IMR-90 (cell line): ENCODE results near the gene LAIR1. TPM values are rescaled to one million over a fixed set of nuclear protein-coding genes. Genes with fewer than 3 reads are reported as not detected.

Source experiments
- ATAC-seq: fragments of 200-7000 bp; cut with Tn5 transposase; 2 replicates; pipeline ENCODE4 v1.9.1; 2020; ENCODE audit warnings: low read depth, mild to moderate bottlenecking, moderate library complexity
- BruUV-seq: library from RNA; stranded (reverse); fragments of 400-500 nt; replicated peaks from 2 replicates; lab custom pipeline; 2021; lab: Mats Ljungman, UMichigan
- CTCF ChIA-PET: fragments of 300-600 bp; formaldehyde crosslinking; extraction: SDS; loops from one replicate; lab custom pipeline; 2021; ENCODE audit warnings: antibody characterized with exemption; lab: Yijun Ruan, JAX
- POLR2A ChIA-PET: fragments of 300-600 bp; sonication (Branson Sonifier 250); formaldehyde crosslinking; loops from one replicate; lab custom pipeline; 2022; ENCODE audit warnings: antibody characterized with exemption; ENCODE audit not compliant: unreplicated experiment; lab: Charles Lee
- DNase-seq: peaks from one replicate; pipeline ENCODE4 v3.0.0; 2013
- H2AFZ ChIP-seq: replicated peaks from 2 replicates; pipeline ENCODE3; 2013; ENCODE audit warnings: low read length, mild to moderate bottlenecking; ENCODE audit not compliant: poor library complexity
- H2AK5ac ChIP-seq: 2 replicates; pipeline ENCODE4 v1.6.1; 2013; ENCODE audit warnings: low read depth, low read length, inconsistent platforms
- H2AK9ac ChIP-seq: replicated peaks from 2 replicates; pipeline ENCODE3; 2013; ENCODE audit warnings: mild to moderate bottlenecking, low read depth, low read length, moderate library complexity; ENCODE audit not compliant: poor library complexity
- H2BK120ac ChIP-seq: 2 replicates; pipeline ENCODE4 v1.6.1; 2013; ENCODE audit warnings: low read depth, low read length, inconsistent platforms
- H2BK15ac ChIP-seq: 3 replicates; pipeline ENCODE4 v1.6.1; 2013; ENCODE audit warnings: low read depth, low read length, inconsistent platforms
- H2BK20ac ChIP-seq: 2 replicates; pipeline ENCODE4 v1.6.1; 2013; ENCODE audit warnings: low read depth, mild to moderate bottlenecking, inconsistent platforms, low read length, moderate library complexity
- H2BK5ac ChIP-seq: 2 replicates; pipeline ENCODE4 v1.6.1; 2013; ENCODE audit warnings: mild to moderate bottlenecking, low read depth, low read length, inconsistent platforms; ENCODE audit not compliant: poor library complexity, severe bottlenecking
- H3K14ac ChIP-seq: replicated peaks from 2 replicates; pipeline ENCODE4 v1.6.1; 2013; ENCODE audit warnings: low read depth, low read length, inconsistent platforms
- H3K18ac ChIP-seq: 2 replicates; pipeline ENCODE4 v1.6.1; 2013; ENCODE audit warnings: low read depth, low read length, control low read depth
- H3K23ac ChIP-seq: 2 replicates; pipeline ENCODE4 v1.6.1; 2013; ENCODE audit warnings: low read depth, low read length, inconsistent platforms
- H3K27ac ChIP-seq: 2 replicates; pipeline ENCODE4 v1.5.1; 2013; ENCODE audit warnings: mild to moderate bottlenecking, control low read depth, low read length; ENCODE audit not compliant: insufficient read depth
- H3K27me3 ChIP-seq: 2 replicates; pipeline ENCODE4 v1.6.1; 2013; ENCODE audit warnings: low read length; ENCODE audit not compliant: control insufficient read depth, insufficient read depth
- H3K36me3 ChIP-seq: 2 replicates; pipeline ENCODE4 v1.6.1; 2013; ENCODE audit warnings: low read length, mixed read lengths; ENCODE audit not compliant: control insufficient read depth, insufficient read depth
- H3K4ac ChIP-seq: 2 replicates; pipeline ENCODE4 v1.6.1; 2013; ENCODE audit warnings: low read depth, low read length, inconsistent platforms
- H3K4me1 ChIP-seq: 2 replicates; pipeline ENCODE4 v1.6.1; 2013; ENCODE audit warnings: low read length, mixed read lengths; ENCODE audit not compliant: control insufficient read depth, insufficient read depth
- H3K4me2 ChIP-seq: 2 replicates; pipeline ENCODE4 v1.6.1; 2013; ENCODE audit warnings: low read depth, mild to moderate bottlenecking, control low read depth, low read length, moderate library complexity
- H3K4me3 ChIP-seq: 2 replicates; pipeline ENCODE4 v1.5.1; 2013; ENCODE audit warnings: low read depth, mild to moderate bottlenecking, control low read depth, low read length, moderate library complexity; ENCODE audit not compliant: insufficient read depth
- H3K56ac ChIP-seq: 2 replicates; pipeline ENCODE4 v1.6.1; 2013; ENCODE audit warnings: low read length, inconsistent platforms; ENCODE audit not compliant: insufficient read depth; ENCODE audit errors: extremely low read depth
- H3K79me1 ChIP-seq, 2 experiments: 2 replicates each; pipeline ENCODE4 v1.6.1; 2013; ENCODE audit warnings: low read length in 2 of 2, inconsistent platforms in 1 of 2, low read depth in 1 of 2
- H3K9ac ChIP-seq: 2 replicates; pipeline ENCODE4 v1.6.1; 2013; ENCODE audit warnings: low read depth, low read length, control low read depth
- H3K9me1 ChIP-seq: 2 replicates; pipeline ENCODE4 v1.6.1; 2013; ENCODE audit warnings: low read length, inconsistent platforms; ENCODE audit not compliant: insufficient read depth
- H3K9me3 ChIP-seq: 2 replicates; pipeline ENCODE4 v1.6.1; 2013; ENCODE audit warnings: low read length; ENCODE audit not compliant: control insufficient read depth, insufficient read depth
- H4K20me1 ChIP-seq: 2 replicates; pipeline ENCODE4 v1.6.1; 2013; ENCODE audit warnings: low read length, inconsistent platforms; ENCODE audit not compliant: insufficient read depth
- H4K5ac ChIP-seq: 2 replicates; pipeline ENCODE4 v1.6.1; 2013; ENCODE audit warnings: mild to moderate bottlenecking, low read depth, low read length, control low read depth
- H4K8ac ChIP-seq, 2 experiments: 2 replicates each; pipeline ENCODE4 v1.6.1; 2013; ENCODE audit warnings: low read depth in 2 of 2, low read length in 2 of 2, control low read depth in 1 of 2, inconsistent platforms in 1 of 2
- H4K91ac ChIP-seq: 2 replicates; pipeline ENCODE4 v1.6.1; 2013; ENCODE audit warnings: low read depth, low read length, inconsistent platforms; ENCODE audit not compliant: insufficient read depth
- MXI1 ChIP-seq: IDR thresholded peaks from 2 replicates; pipeline ENCODE4 v1.6.1; 2012; ENCODE audit warnings: low read depth, mild to moderate bottlenecking, low read length, moderate library complexity, borderline replicate concordance
- NFE2L2 ChIP-seq: fragments of 150-350 bp; IDR thresholded peaks from 2 replicates; pipeline ENCODE4 v1.6.1; 2016; ENCODE audit warnings: low read depth, mild to moderate bottlenecking, low read length
- WGBS, 2 experiments: methylation state at CpG; one replicate each; pipeline versions ENCODE4 v1.1.5 to v1.1.7; 2013; ENCODE audit warnings: missing lambda C conversion rate in 2 of 2; ENCODE audit not compliant: insufficient read length in 1 of 2; ENCODE audit errors: extremely low coverage in 2 of 2; 5-methylcytosine and 5-hydroxymethylcytosine counted together
- dilution Hi-C: fragments of 300-500 bp; cut with HindIII; formaldehyde crosslinking; loops from one replicate; pipeline ENCODE4 v1.14.3; 2018; ENCODE audit warnings: low sequenced_read_pairs; ENCODE audit not compliant: unreplicated experiment
- in situ Hi-C: fragments of 300-500 bp; cut with MboI; formaldehyde crosslinking; loops from 3 replicates; pipeline ENCODE4 v1.14.3; 2019; ENCODE audit warnings: low sequenced_read_pairs, inconsistent platforms, mixed read lengths
- intact Hi-C: fragments of 100-400 bp; cut with micrococcal nuclease; formaldehyde crosslinking; loops from 2 replicates; pipeline ENCODE4 v1.10.0; 2022
- polyA plus RNA-seq, 3 experiments: library from polyadenylated mRNA; depleted of rRNA; stranded (reverse); fragments of >200 nt; gene quantifications; 2 replicates each; pipeline ENCODE4 v1.2.3, GENCODE V29; 2012; ENCODE audit warnings: low replicate concordance in 1 of 3
- total RNA-seq: library from RNA; depleted of rRNA; stranded (reverse); fragments of >200 nt; gene quantifications from 2 replicates; pipeline ENCODE4 v1.2.3, GENCODE V29; 2012

Gene LAIR1
- total and polyA plus RNA-seq, 2 of the 4 experiments (the other 2 are of a cell fraction), result not detected

DNA sequence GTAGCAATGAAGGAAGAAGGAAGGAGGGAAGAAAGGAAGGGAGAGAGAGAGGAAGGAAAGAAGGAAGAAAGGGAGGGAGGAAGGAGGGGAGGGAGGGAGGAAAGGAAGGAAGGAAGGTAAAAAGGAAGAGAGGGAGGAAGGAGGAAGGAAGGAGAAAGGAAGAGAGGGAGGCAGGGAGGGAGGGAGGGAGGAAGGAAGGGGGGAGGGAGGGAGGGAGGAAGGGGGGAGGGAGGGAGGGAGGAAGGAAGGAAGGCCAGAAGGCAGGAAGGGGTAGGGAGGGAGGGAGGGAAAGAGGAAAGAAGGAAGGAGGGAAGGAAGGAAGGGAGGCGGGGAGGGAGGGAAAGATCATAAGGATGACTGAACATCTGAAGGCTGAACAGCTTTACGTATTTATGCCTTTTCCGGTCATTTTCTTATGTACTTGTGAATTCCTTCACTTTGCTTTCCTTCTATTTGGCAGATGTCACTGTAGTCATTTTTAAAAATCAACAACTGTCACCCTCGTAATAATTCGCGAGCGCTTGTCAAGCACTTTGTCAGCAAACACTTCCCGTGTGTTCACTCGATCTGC is 43.8 kb upstream of the LAIR1 start:
- Histone ChIP-seq H2BK20ac (no peak overlapping the region), H3K56ac (no peak overlapping the region), H2BK5ac (no peak overlapping the region), H3K18ac (no peak overlapping the region), H3K4me1 (no peaks in the 10 kb centered on the region), H3K9me3 (no peaks in the 10 kb centered on the region; the same call in 1 of the 2 replicates), H3K4me3 (no peak overlapping the region), H2AK5ac (no peak overlapping the region), H2AFZ (no peak overlapping the region), H4K91ac (no peak overlapping the region), H4K20me1 (no peaks in the 10 kb centered on the region), H3K4ac (no peak overlapping the region), H2BK120ac (no peak overlapping the region), H2BK15ac (no peak overlapping the region), H3K27ac (no peak overlapping the region), H2AK9ac (no peak overlapping the region), H3K36me3 (no peaks in the 10 kb centered on the region), H3K23ac (no peak overlapping the region), H3K27me3 (no peaks in the 10 kb centered on the region), H3K14ac (no peak overlapping the region), H4K8ac (no peak overlapping the region), H3K4me2 (no peak overlapping the region), H3K9me1 (no peaks in the 10 kb centered on the region), H3K9ac (no peak overlapping the region), H4K5ac (no peak overlapping the region), H3K79me1 (no peaks in the 10 kb centered on the region)
- dilution Hi-C loops, result no loop called here
- no peak for TF ChIP-seq NFE2L2
- TF ChIP-seq MXI1, result no peak
- DNase-seq (no peak), ATAC-seq (no peak)
- 80% methylated on average over 1 of the region's 9 CpGs; no CpG with 5 or more reads in 1 of the 2 experiments for WGBS, 2 experiments
- in situ Hi-C loops, result no loop called here
- ChIA-PET POLR2A (no interaction called here), CTCF (no interaction called here)
- intact Hi-C loops, result no loop called here
- no TSS peak for BruUV-seq
